DND-41 (cell line): Measurements from ENCODE around the gene UBAC1.

Experiments
- ATAC-seq: fragments of 200-7000 bp; cut with Tn5 transposase; 3 replicates; pipeline ENCODE4 v1.9.1; 2021; ENCODE audit warnings: low read depth; ENCODE audit not compliant: insufficient read depth
- DNase-seq: peaks from one replicate; pipeline ENCODE4 v3.0.0-alpha.2; 2020
- H2AFZ ChIP-seq: 2 replicates; pipeline ENCODE4 v1.6.0; 2012; ENCODE audit warnings: low read depth, low read length
- H3K27ac ChIP-seq: 2 replicates; pipeline ENCODE4 v1.5.1; 2012; ENCODE audit warnings: low read length, inconsistent platforms
- H3K27me3 ChIP-seq: fragments of 200-600 bp; sonication (generic); 2 replicates; pipeline ENCODE4 v1.6.0; 2012; ENCODE audit warnings: low read length, mild to moderate bottlenecking, inconsistent platforms; ENCODE audit not compliant: insufficient read depth, poor library complexity
- H3K36me3 ChIP-seq: 2 replicates; pipeline ENCODE4 v1.5.1; 2012; ENCODE audit warnings: low read length, inconsistent platforms; ENCODE audit not compliant: insufficient read depth
- H3K4me1 ChIP-seq: 2 replicates; pipeline ENCODE4 v1.5.1; 2012; ENCODE audit warnings: mild to moderate bottlenecking, low read length; ENCODE audit not compliant: insufficient read depth
- H3K4me2 ChIP-seq: 2 replicates; pipeline ENCODE4 v1.6.0; 2012; ENCODE audit warnings: mild to moderate bottlenecking, moderate library complexity, low read length, inconsistent platforms; ENCODE audit not compliant: insufficient read depth
- H3K4me3 ChIP-seq, 2 experiments: fragments of 200-600 bp in 1 of 2; shearing (Covaris generic) in 1 of 2; 2 replicates each; pipeline ENCODE4 v1.5.1; 2012 to 2016; ENCODE audit warnings: inconsistent platforms in 2 of 2, low read length in 2 of 2, mild to moderate bottlenecking in 2 of 2, low read depth in 1 of 2, moderate library complexity in 1 of 2
- H3K79me2 ChIP-seq: 2 replicates; pipeline ENCODE4 v1.6.0; 2012; ENCODE audit warnings: low read length, inconsistent platforms; ENCODE audit not compliant: insufficient read depth
- H3K9ac ChIP-seq: 2 replicates; pipeline ENCODE4 v1.6.0; 2012; ENCODE audit warnings: low read depth, mild to moderate bottlenecking, inconsistent platforms, low read length, moderate library complexity
- H3K9me3 ChIP-seq: 2 replicates; pipeline ENCODE4 v1.5.1; 2012; ENCODE audit warnings: low read length, moderate library complexity, mild to moderate bottlenecking, inconsistent platforms; ENCODE audit not compliant: insufficient read depth, severe bottlenecking
- H4K20me1 ChIP-seq: 2 replicates; pipeline ENCODE4 v1.6.0; 2012; ENCODE audit warnings: low read length; ENCODE audit not compliant: insufficient read depth
- EZH2 ChIP-seq: IDR thresholded peaks from 3 replicates; pipeline ENCODE4 v1.6.1; 2012; ENCODE audit warnings: borderline replicate concordance, low read depth, mild to moderate bottlenecking, moderate library complexity, low read length, inconsistent platforms; ENCODE audit not compliant: severe bottlenecking
- TF ChIP-seq, protein P1 (sequence below): IDR thresholded peaks from 2 replicates; pipeline ENCODE4 v1.5.1; 2012; ENCODE audit warnings: borderline replicate concordance, low read length, moderate library complexity, mild to moderate bottlenecking; ENCODE audit not compliant: poor library complexity, severe bottlenecking; ENCODE audit errors: extremely low read depth

The UBAC1 gene

DNA sequence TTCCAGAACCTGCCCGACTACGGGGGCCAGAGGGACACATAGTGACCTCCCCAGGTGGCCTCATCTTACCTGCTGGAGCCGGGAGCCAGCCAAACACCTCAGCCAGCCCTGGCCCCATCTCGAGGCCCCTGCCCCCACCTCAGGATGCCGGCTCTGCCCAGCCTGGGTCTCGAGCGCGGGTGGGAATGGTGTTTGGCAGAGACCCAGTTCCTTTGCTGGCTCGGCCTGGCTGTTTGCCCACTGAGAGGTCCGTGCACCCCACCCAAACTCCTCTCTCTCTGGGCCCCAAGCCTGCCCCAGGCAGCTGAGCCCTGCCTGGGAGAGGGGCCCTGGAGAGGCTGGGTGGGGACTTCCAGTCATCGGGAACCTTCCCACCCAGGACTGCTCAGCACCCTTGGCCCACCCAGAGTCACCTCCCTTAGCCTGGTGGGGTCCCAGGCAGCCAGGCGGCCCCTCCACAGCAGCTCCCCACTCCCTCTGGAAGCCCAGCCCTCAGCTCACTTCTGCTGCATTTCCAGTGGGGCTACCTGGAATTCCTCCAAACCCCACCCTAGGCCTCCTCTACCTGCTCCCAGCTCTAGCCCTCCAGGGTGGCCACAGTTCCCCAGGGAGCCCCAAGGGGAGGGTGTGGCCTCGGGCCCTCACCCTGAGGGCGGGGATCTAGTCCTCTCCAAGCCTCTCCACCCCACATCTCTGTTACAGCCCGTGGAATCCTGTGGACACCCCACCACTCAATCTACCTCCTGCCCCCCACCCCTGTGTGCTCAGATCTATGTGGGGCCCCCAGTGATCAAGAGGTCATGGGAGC, 42.4 kb upstream of the UBAC1 start:
- no peaks in the 10 kb centered on the region for H3K9me3 ChIP-seq
- no peak overlapping the region for H3K27ac ChIP-seq
- H2AFZ ChIP-seq: no peak overlapping the region
- no peaks in the 10 kb centered on the region for H3K79me2 ChIP-seq
- H3K27me3 ChIP-seq: no peaks in the 10 kb centered on the region
- DNase-seq (no peak), ATAC-seq (no peak)
- H3K9ac ChIP-seq: no peak overlapping the region
- TF ChIP-seq EZH2: no peak
- TF ChIP-seq, protein P1, sequence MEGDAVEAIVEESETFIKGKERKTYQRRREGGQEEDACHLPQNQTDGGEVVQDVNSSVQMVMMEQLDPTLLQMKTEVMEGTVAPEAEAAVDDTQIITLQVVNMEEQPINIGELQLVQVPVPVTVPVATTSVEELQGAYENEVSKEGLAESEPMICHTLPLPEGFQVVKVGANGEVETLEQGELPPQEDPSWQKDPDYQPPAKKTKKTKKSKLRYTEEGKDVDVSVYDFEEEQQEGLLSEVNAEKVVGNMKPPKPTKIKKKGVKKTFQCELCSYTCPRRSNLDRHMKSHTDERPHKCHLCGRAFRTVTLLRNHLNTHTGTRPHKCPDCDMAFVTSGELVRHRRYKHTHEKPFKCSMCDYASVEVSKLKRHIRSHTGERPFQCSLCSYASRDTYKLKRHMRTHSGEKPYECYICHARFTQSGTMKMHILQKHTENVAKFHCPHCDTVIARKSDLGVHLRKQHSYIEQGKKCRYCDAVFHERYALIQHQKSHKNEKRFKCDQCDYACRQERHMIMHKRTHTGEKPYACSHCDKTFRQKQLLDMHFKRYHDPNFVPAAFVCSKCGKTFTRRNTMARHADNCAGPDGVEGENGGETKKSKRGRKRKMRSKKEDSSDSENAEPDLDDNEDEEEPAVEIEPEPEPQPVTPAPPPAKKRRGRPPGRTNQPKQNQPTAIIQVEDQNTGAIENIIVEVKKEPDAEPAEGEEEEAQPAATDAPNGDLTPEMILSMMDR: no peak
- H3K4me1 ChIP-seq: no peaks in the 10 kb centered on the region
- H3K4me2 ChIP-seq: no peak overlapping the region
- H3K4me3 ChIP-seq: no peak overlapping the region
- no peaks in the 10 kb centered on the region for H3K36me3 ChIP-seq
- no peaks in the 10 kb centered on the region; the same call in 1 of the 2 replicates for H4K20me1 ChIP-seq

DNA sequence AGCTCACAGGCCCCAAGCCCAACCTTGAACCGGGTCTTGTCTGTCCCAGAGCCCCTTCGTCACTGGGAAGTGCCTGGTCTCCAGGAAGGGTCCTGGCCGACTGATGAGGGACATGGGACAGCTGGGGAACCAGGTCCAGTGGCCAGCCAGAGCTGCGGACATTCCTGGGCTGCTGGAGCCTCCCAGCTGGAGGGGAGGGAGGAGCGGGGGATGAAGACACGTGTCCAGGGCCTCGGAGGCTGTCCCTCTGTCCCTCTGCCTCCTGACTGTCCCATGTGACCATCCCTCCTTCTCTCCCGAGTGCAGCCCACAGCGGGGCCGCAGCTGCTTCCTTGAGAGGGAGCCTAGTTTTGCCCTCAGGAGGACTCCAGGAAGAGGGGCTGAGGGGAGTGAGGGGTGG, 41.7 kb upstream of the UBAC1 start:
- Histone ChIP-seq H3K9ac (no peak overlapping the region), H3K36me3 (no peaks in the 10 kb centered on the region), H3K79me2 (no peaks in the 10 kb centered on the region), H4K20me1 (no peaks in the 10 kb centered on the region; the same call in 1 of the 2 replicates), H3K4me2 (no peak overlapping the region), H2AFZ (no peak overlapping the region), H3K4me1 (no peaks in the 10 kb centered on the region), H3K4me3 (no peak overlapping the region), H3K27me3 (no peaks in the 10 kb centered on the region), H3K27ac (no peak overlapping the region), H3K9me3 (no peaks in the 10 kb centered on the region)
- no peak for TF ChIP-seq EZH2
- TF ChIP-seq, protein P1: no peak
- ATAC-seq (no peak), DNase-seq (no peak)

DNA sequence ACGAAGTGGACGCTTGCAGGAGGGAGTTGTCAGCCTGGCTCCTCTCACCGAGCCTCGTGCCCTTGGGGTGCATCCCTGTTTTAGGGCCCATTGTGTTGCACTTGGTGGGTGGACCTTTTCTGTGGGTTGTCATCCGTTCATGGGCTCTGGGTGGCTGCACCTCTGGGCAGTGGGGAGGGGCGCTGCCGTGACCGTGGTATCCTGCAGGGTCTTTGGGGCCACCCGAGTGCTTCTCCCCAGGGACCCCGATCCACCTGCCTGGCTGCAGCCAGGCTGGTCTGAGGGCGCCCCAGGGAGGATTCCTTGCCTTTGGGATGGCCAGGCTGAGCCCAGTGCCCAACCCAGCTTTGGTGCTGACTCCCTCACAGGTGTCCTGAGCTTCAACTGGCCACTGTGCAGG, 41.0 kb upstream of the UBAC1 start:
- Histone ChIP-seq H2AFZ (no peak overlapping the region), H4K20me1 (no peaks in the 10 kb centered on the region; the same call in 1 of the 2 replicates), H3K9ac (no peak overlapping the region), H3K4me3 (no peak overlapping the region), H3K27me3 (no peaks in the 10 kb centered on the region), H3K36me3 (no peaks in the 10 kb centered on the region), H3K27ac (no peak overlapping the region), H3K4me1 (no peaks in the 10 kb centered on the region), H3K9me3 (no peaks in the 10 kb centered on the region), H3K4me2 (no peak overlapping the region), H3K79me2 (no peaks in the 10 kb centered on the region)
- DNase-seq: no peak
- TF ChIP-seq, protein P1: no peak
- TF ChIP-seq EZH2: no peak
- no peak for ATAC-seq
